MM.1S (cell line): ENCODE data around the gene CHSY3.
"Not testable (repeated sequence)": the region's sequence is repeated elsewhere in the genome, so short reads cannot be mapped to it uniquely, and the experiment has no call there.

Experiments used
- DNase-seq: peaks from one replicate; pipeline ENCODE4 v3.0.0-alpha.2; 2015
- H2AFZ ChIP-seq: fragments of 300-600 bp; sonication (generic); 2 replicates; pipeline ENCODE4 v1.6.0; 2016; ENCODE audit warnings: antibody characterized with exemption, low read length
- H3F3A ChIP-seq: fragments of 300-600 bp; sonication (generic); 2 replicates; pipeline ENCODE4 v1.6.1; 2016; ENCODE audit warnings: mild to moderate bottlenecking, antibody characterized with exemption, low read length, moderate library complexity, mixed read lengths; ENCODE audit not compliant: insufficient read depth
- H3K27ac ChIP-seq: fragments of 300-600 bp; sonication (generic); 2 replicates; pipeline ENCODE4 v1.5.1; 2016; ENCODE audit warnings: mild to moderate bottlenecking, low read length
- H3K27me3 ChIP-seq: fragments of 300-600 bp; sonication (generic); replicated peaks from 2 replicates; pipeline ENCODE4 v1.6.0; 2016; ENCODE audit warnings: low read length; ENCODE audit not compliant: insufficient read depth
- H3K36me3 ChIP-seq: fragments of 300-600 bp; sonication (generic); replicated peaks from 2 replicates; pipeline ENCODE4 v1.6.1; 2016; ENCODE audit warnings: mild to moderate bottlenecking, low read length, mixed read lengths; ENCODE audit not compliant: insufficient read depth
- H3K4me1 ChIP-seq: fragments of 300-600 bp; sonication (generic); 2 replicates; pipeline ENCODE4 v1.6.1; 2016; ENCODE audit warnings: low read length, mixed read lengths
- H3K4me2 ChIP-seq: fragments of 300-600 bp; sonication (generic); 2 replicates; pipeline ENCODE4 v1.6.0; 2016; ENCODE audit warnings: low read depth, low read length
- H3K4me3 ChIP-seq: fragments of 300-600 bp; sonication (generic); 2 replicates; pipeline ENCODE4 v1.5.1; 2016; ENCODE audit warnings: low read length, mixed read lengths
- H3K79me2 ChIP-seq: fragments of 300-600 bp; sonication (generic); 2 replicates; pipeline ENCODE4 v1.6.1; 2016; ENCODE audit warnings: mixed run types, low read length, mixed read lengths
- H3K9ac ChIP-seq: fragments of 300-600 bp; sonication (generic); 2 replicates; pipeline ENCODE4 v1.6.1; 2016; ENCODE audit warnings: low read length, mixed read lengths
- H3K9me2 ChIP-seq: fragments of 300-600 bp; sonication (generic); replicated peaks from 2 replicates; pipeline ENCODE4 v1.6.1; 2016; ENCODE audit warnings: mild to moderate bottlenecking, low read length, mixed read lengths; ENCODE audit not compliant: insufficient read depth
- H3K9me3 ChIP-seq: fragments of 300-600 bp; sonication (generic); replicated peaks from 2 replicates; pipeline ENCODE4 v1.6.1; 2016; ENCODE audit warnings: mild to moderate bottlenecking, low read length, mixed read lengths; ENCODE audit not compliant: insufficient read depth
- H4K20me1 ChIP-seq: fragments of 300-600 bp; sonication (generic); 2 replicates; pipeline ENCODE4 v1.6.1; 2016; ENCODE audit warnings: mild to moderate bottlenecking, low read length, moderate library complexity, mixed read lengths; ENCODE audit not compliant: insufficient read depth
- CTCF ChIP-seq: fragments of 300-600 bp; sonication (generic); IDR thresholded peaks from 2 replicates; pipeline ENCODE4 v1.5.1; 2016; ENCODE audit warnings: antibody characterized with exemption, low read length, mixed read lengths
- EZH2 ChIP-seq: fragments of 300-600 bp; sonication (generic); optimal IDR thresholded peaks from 2 replicates; pipeline ENCODE3; 2017; ENCODE audit warnings: low read depth, mild to moderate bottlenecking, antibody characterized with exemption, low read length, mixed read lengths
- EZH2phosphoT487 ChIP-seq: fragments of 300-600 bp; sonication (generic); IDR thresholded peaks from 2 replicates; pipeline ENCODE4 v1.6.1; 2018; ENCODE audit warnings: antibody characterized with exemption, low read length

CHSY3 gene

DNA sequence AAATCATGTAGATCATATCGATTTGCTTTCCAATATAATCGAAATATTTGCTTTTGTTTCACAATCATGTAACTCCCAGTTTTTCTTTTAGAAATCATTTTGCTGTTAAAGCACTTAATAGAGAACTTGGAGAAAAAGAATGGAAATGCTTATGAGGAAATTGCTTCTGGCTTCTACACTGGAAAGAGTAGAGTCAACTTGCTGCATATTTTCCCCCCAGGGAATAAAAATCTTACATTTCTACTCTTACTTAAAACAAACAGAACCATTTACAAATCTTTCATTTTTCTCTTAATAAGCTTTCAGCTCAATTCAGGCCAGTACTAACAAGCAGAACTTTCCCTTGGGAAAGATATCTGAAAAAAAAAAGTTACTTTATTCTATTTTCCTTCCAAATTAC, 312.0 kb downstream of the CHSY3 start:
- TF ChIP-seq EZH2 = no peak
- TF ChIP-seq EZH2phosphoT487 = no peak
- TF ChIP-seq CTCF = no peak

DNA sequence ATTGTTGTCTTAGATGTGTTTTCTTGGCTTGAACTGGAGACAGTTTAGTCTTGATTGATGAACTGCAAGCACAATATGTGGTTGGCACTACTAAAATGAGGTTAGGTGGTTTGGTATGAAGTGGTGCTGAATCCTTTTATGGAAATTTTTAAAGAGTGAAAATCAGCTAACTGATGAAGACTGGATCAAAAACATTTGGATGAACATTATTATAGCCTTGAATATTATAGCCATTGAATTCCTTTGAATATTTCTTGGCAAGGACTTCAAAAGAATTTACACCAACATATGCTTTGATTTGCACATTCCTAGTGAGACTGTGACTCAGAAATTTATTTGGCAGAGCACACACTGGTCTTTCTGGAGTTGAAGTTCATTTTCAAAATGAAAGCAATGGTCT, 318.3 kb downstream of the CHSY3 start:
- Histone ChIP-seq H3K4me3 (no peak overlapping the region), H4K20me1 (no peaks in the 10 kb centered on the region), H3K27me3 (no peaks in the 10 kb centered on the region), H3K27ac (no peak overlapping the region), H3K4me1 (no peaks in the 10 kb centered on the region), H3K9ac (no peak overlapping the region), H3K36me3 (no peaks in the 10 kb centered on the region), H3K9me3 (no peaks in the 10 kb centered on the region), H3K4me2 (no peak overlapping the region), H2AFZ (no peak overlapping the region), H3F3A (no peaks in the 10 kb centered on the region), H3K9me2 (no peaks in the 10 kb centered on the region), H3K79me2 (no peaks in the 10 kb centered on the region)
- no peak for DNase-seq
- TF ChIP-seq EZH2 (no peak), CTCF (no peak), EZH2phosphoT487 (no peak)

More for the DNA sequence above, 312.0 kb downstream of the CHSY3 start:
- Histone ChIP-seq H3K36me3 (no peaks in the 10 kb centered on the region), H3K27ac (no peak overlapping the region), H3K9me2 (no peaks in the 10 kb centered on the region), H3K27me3 (no peaks in the 10 kb centered on the region), H3K9ac (no peak overlapping the region), H2AFZ (no peak overlapping the region), H3F3A (no peaks in the 10 kb centered on the region), H3K9me3 (no peaks in the 10 kb centered on the region), H3K4me2 (no peak overlapping the region), H3K79me2 (no peaks in the 10 kb centered on the region), H3K4me1 (no peaks in the 10 kb centered on the region), H3K4me3 (no peak overlapping the region), H4K20me1 (no peaks in the 10 kb centered on the region)
- DNase-seq = no peak

GRCh38 chr5:130226556-130226955, 322.3 kb downstream of the CHSY3 start:
- not testable (repeated sequence) for H3K4me2 ChIP-seq, H3F3A ChIP-seq, H3K27ac ChIP-seq, H3K79me2 ChIP-seq, H3K9me2 ChIP-seq, DNase-seq, H3K4me1 ChIP-seq, H2AFZ ChIP-seq, H3K9me3 ChIP-seq, H3K9ac ChIP-seq, H3K4me3 ChIP-seq, H4K20me1 ChIP-seq, H3K27me3 ChIP-seq, H3K36me3 ChIP-seq

DNA sequence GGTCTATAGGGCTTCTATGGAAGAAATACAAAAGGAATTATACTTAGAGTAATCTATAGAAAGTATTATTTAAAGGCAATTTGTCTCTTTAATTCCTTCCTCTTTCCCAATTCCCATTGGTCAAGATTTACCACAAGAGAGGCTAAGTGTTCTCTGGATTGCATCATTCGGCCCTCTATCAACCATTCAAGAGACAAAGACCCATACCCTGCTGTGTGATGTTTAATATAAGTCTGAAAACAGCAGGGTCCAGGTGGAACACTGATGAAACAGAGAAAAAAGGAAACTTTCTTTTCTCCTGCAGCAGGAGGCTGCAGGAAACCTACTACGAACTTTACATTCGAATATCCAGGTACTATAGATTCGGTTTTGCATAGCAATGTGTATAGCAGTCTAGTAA, 323.4 kb downstream of the CHSY3 start:
- no peak for DNase-seq
- Histone ChIP-seq H3K9me2 (no peaks in the 10 kb centered on the region), H3K9ac (no peak overlapping the region), H3K27me3 (no peaks in the 10 kb centered on the region), H3K4me3 (no peak overlapping the region), H2AFZ (no peak overlapping the region), H3K4me2 (no peak overlapping the region), H3K27ac (no peak overlapping the region), H3K79me2 (no peaks in the 10 kb centered on the region), H3K4me1 (no peaks in the 10 kb centered on the region), H3F3A (no peaks in the 10 kb centered on the region), H3K36me3 (no peaks in the 10 kb centered on the region), H3K9me3 (no peaks in the 10 kb centered on the region), H4K20me1 (no peaks in the 10 kb centered on the region)
- no peak for TF ChIP-seq EZH2phosphoT487
- no peak for TF ChIP-seq EZH2
- no peak for TF ChIP-seq CTCF
